ENCODE measurements around the gene CAST.

Gene CAST

DNA sequence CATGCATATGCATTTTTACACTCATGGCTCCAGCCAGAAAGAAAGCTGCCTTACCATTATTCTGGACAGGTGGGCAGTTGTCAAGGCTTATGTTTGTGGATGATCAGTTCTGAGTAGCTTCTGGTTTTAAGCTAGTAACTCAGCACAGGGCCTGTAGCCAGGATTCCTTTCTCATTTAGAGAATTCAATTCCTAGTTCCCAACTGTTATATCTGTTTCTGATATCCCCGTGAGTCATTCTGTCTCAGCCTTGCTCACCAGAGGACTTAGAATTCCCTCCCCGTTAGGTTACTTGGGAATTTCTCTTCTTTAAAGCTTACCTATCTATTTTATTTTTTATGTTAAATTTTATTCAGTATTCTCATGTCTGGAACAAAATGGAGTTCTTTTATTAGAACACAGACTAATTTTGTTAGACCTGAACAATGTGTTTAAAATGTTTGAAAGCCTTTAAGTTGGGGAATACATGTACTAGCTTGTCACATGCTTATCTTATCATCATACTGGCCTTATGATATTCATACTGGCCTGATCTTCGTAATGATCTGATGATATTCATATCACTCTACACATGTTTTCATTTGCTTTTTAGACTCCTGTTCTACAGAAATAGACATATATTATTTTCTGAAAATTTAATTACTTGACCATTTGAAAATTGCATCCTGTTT lies 47.1 kb downstream of the CAST start:
- DNase-seq (ENCODE audit: low read depth, low spot score) = no peak
- ChIA-PET CTCF (interaction anchor here (1.2 to 1.5 kb wide), 3 partner anchors 16 to 95 kb away, joined by 3 to 6 read pairs (median 4); no protein-coding TSS in a partner anchor), POLR2A (no interaction called here)
- TF ChIP-seq, protein P1, sequence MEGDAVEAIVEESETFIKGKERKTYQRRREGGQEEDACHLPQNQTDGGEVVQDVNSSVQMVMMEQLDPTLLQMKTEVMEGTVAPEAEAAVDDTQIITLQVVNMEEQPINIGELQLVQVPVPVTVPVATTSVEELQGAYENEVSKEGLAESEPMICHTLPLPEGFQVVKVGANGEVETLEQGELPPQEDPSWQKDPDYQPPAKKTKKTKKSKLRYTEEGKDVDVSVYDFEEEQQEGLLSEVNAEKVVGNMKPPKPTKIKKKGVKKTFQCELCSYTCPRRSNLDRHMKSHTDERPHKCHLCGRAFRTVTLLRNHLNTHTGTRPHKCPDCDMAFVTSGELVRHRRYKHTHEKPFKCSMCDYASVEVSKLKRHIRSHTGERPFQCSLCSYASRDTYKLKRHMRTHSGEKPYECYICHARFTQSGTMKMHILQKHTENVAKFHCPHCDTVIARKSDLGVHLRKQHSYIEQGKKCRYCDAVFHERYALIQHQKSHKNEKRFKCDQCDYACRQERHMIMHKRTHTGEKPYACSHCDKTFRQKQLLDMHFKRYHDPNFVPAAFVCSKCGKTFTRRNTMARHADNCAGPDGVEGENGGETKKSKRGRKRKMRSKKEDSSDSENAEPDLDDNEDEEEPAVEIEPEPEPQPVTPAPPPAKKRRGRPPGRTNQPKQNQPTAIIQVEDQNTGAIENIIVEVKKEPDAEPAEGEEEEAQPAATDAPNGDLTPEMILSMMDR (IDR thresholded peaks at IDR 0.05; ENCODE audit: insufficient read depth, low read length, missing control alignments) = no peak
- no peak overlapping the region for H3K4me3 ChIP-seq (ENCODE audit: low read depth, low read length)

- POLR2A ChIA-PET = no interaction called here
- TF ChIP-seq, protein P1 (IDR thresholded peaks at IDR 0.05; ENCODE audit: insufficient read depth, low read length, missing control alignments) = no peak
- no peak overlapping the region for H3K4me3 ChIP-seq (ENCODE audit: low read depth, low read length)
- CTCF ChIA-PET = no interaction called here
- no peak for DNase-seq (ENCODE audit: low read depth, low spot score)
Observed at GRCh38 chr5:96712100-96712746, 50.0 kb downstream of the CAST start.

DNA sequence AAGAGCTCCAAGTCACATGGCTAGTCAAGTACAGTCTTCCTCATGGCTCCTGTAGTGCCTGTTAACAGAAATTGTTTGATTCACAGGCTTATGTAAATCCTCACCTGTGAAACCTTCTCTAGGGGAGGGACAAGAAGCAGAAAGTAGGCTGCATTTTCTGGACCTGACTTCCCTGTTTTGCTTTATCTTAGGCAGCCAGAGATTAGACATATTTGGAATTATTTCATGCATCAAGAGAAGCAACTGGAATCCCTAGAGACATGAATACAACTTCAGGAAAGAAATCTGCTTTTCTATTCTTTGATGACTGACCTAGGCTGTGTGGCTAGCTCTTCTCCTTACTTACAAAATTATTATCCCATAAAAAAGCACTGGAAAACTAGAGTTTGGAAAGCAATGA lies 52.3 kb downstream of the CAST start:
- TF ChIP-seq, protein P1 (IDR thresholded peaks at IDR 0.05; ENCODE audit: insufficient read depth, low read length, missing control alignments) = no peak
- ChIA-PET POLR2A (interaction anchor here (0.6 to 1.2 kb wide), 3 partner anchors 11 to 94 kb away, joined by 3 to 5 read pairs (median 3); partner anchors contain the start of gene CAST), CTCF (interaction anchor here (0.7 to 2.7 kb wide), 6 partner anchors 10 to 100 kb away, joined by 3 to 14 read pairs (median 5); no protein-coding TSS in a partner anchor)
- H3K4me3 ChIP-seq (ENCODE audit: low read depth, low read length) = no peak overlapping the region
- no peak for DNase-seq (ENCODE audit: low read depth, low spot score)

DNA sequence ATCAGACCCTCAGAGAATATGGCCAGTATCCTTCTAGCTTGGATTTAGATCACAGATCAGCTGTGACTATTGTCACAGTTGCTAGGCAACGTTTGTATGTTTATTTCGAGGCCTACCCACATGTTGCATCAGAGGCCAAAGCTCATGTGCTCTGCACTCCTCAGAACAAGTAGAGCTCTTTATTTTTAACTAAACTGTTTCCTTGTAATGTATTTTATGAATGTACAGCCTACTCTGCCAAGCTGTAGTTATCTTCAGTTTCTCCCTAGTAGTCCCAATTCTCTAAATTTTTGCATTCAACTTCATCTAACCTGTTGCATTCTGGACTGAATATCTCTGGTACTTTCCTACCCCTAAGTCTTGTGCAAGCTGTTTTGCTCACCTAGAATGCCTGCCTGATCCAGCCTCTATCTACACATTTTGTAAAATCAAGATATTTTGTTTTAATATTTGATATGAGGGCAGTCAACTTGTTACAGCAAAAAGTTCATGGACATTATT lies 52.8 kb downstream of the CAST start:
- TF ChIP-seq, protein P1 (IDR thresholded peaks at IDR 0.05; ENCODE audit: insufficient read depth, low read length, missing control alignments) = no peak
- POLR2A ChIA-PET = interaction anchor here (0.6 to 1.2 kb wide), 3 partner anchors 12 to 93 kb away, joined by 3 to 5 read pairs (median 3); partner anchors contain the start of gene CAST
- DNase-seq (ENCODE audit: low read depth, low spot score) = no peak
- H3K4me3 ChIP-seq (ENCODE audit: low read depth, low read length) = no peak overlapping the region
- CTCF ChIA-PET = interaction anchor here (0.7 to 2.7 kb wide), 6 partner anchors 9 to 101 kb away, joined by 3 to 14 read pairs (median 5); no protein-coding TSS in a partner anchor

GRCh38 chr5:96716007-96716406 lies 53.8 kb downstream of the CAST start:
- ChIA-PET POLR2A (no interaction called here), CTCF (interaction anchor here (2.1 kb wide), 1 partner anchor 102 kb away, joined by 5 read pairs; no protein-coding TSS in a partner anchor)
- TF ChIP-seq, protein P1 (IDR thresholded peaks at IDR 0.05; ENCODE audit: insufficient read depth, low read length, missing control alignments) = no peak
- no peak overlapping the region for H3K4me3 ChIP-seq (ENCODE audit: low read depth, low read length)
- DNase-seq (ENCODE audit: low read depth, low spot score) = no peak

- DNase-seq (ENCODE audit: low read depth, low spot score) = no peak
- POLR2A ChIA-PET = no interaction called here
- CTCF ChIA-PET = interaction anchor here (0.9 to 1.1 kb wide), 2 partner anchors 12 to 103 kb away, joined by 3 to 4 read pairs; no protein-coding TSS in a partner anchor
- TF ChIP-seq, protein P1 (IDR thresholded peaks at IDR 0.05; ENCODE audit: insufficient read depth, low read length, missing control alignments) = no peak
- no peak overlapping the region for H3K4me3 ChIP-seq (ENCODE audit: low read depth, low read length)
Observed at GRCh38 chr5:96716716-96717115, 54.5 kb downstream of the CAST start.

All from AG04449 (cell line).